ENCODE results near the gene GLIPR2.
"Not testable (repeated sequence)": the region's sequence is repeated elsewhere in the genome, so short reads cannot be mapped to it uniquely, and the experiment has no call there.

Gene GLIPR2

GRCh38 chr9:36128349-36128748 is 8.2 kb upstream of the GLIPR2 start:
- H3K27ac ChIP-seq (ENCODE audit: extremely low read depth, low read depth, low read length), result no peak overlapping the region
- no peaks in the 10 kb centered on the region for H3K36me3 ChIP-seq (ENCODE audit: control insufficient read depth in 2 of 2, insufficient read depth in 1 of 2, low read length in 2 of 2)
- ChIA-PET POLR2A (no interaction called here), CTCF (interaction anchor here (0.6 to 1.0 kb wide), 2 partner anchors 9 to 12 kb away, joined by 3 read pairs; no protein-coding TSS in a partner anchor)
- TF ChIP-seq ZNF621 (tag by site-specific recombination; IDR thresholded peaks at IDR 0.05) (no peak), ZNF654 (tag by site-specific recombination; IDR thresholded peaks at IDR 0.05; ENCODE audit: low read depth) (no peak), ZNF433 (tag by site-specific recombination; IDR thresholded peaks at IDR 0.05; ENCODE audit: low read depth) (no peak), ZNF513 (tag by site-specific recombination; IDR thresholded peaks at IDR 0.05) (no peak)
- TF ChIP-seq, protein P1, sequence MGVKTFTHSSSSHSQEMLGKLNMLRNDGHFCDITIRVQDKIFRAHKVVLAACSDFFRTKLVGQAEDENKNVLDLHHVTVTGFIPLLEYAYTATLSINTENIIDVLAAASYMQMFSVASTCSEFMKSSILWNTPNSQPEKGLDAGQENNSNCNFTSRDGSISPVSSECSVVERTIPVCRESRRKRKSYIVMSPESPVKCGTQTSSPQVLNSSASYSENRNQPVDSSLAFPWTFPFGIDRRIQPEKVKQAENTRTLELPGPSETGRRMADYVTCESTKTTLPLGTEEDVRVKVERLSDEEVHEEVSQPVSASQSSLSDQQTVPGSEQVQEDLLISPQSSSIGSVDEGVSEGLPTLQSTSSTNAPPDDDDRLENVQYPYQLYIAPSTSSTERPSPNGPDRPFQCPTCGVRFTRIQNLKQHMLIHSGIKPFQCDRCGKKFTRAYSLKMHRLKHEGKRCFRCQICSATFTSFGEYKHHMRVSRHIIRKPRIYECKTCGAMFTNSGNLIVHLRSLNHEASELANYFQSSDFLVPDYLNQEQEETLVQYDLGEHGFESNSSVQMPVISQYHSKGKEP (tag by site-specific recombination; IDR thresholded peaks at IDR 0.05), result no peak
- H3K4me1 ChIP-seq (ENCODE audit: control insufficient read depth, insufficient read depth, low read length), result no peaks in the 10 kb centered on the region
- no peaks in the 10 kb centered on the region for H3K9me3 ChIP-seq (ENCODE audit: control insufficient read depth, insufficient read depth, low read depth, low read length)
- no peak overlapping the region for H3K4me3 ChIP-seq (ENCODE audit: low read depth, low read length)

GRCh38 chr9:36129139-36129538 is 7.4 kb upstream of the GLIPR2 start:
- CTCF ChIA-PET, result interaction anchor here (1.0 to 1.6 kb wide), 2 partner anchors 25 to 38 kb away, joined by 5 to 9 read pairs; no protein-coding TSS in a partner anchor
- POLR2A ChIA-PET, result interaction anchor here (0.6 to 1.5 kb wide), 2 partner anchors 61 to 68 kb away, joined by 4 to 7 read pairs; partner anchors contain the start of gene CLTA

DNA sequence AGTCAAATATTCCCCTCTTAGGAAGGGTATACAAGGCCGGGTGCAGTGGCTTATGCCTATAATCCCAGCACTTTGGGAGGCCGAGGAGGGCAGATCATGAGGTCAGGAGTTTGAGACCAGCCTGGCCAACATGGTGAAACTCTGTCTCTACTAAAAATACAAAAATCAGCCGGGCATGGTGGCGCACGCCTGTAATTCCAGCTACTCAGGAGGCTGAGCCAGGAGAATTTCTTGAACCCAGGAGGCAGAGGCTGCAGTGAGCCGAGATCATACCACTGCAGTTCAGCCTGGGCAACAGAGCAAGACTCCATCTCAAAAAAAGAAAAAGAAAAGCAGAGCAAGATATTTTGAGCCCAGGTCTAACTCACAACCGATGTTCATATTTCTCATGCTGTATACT is 4.9 kb upstream of the GLIPR2 start:
- H3K4me3 ChIP-seq (ENCODE audit: low read depth, low read length); H3K9me3 ChIP-seq (ENCODE audit: control insufficient read depth, insufficient read depth, low read depth, low read length); POLR2A ChIA-PET; H3K36me3 ChIP-seq (ENCODE audit: control insufficient read depth in 2 of 2, insufficient read depth in 1 of 2, low read length in 2 of 2); H3K27ac ChIP-seq (ENCODE audit: extremely low read depth, low read depth, low read length); H3K4me1 ChIP-seq (ENCODE audit: control insufficient read depth, insufficient read depth, low read length): not testable (repeated sequence)
- CTCF ChIA-PET, result interaction anchor here (1.0 to 1.3 kb wide), 3 partner anchors 21 to 57 kb away, joined by 3 to 4 read pairs (median 3); no protein-coding TSS in a partner anchor

More at GRCh38 chr9:36129139-36129538, 7.4 kb upstream of the GLIPR2 start:
- no peaks in the 10 kb centered on the region for H3K4me1 ChIP-seq (ENCODE audit: control insufficient read depth, insufficient read depth, low read length)
- TF ChIP-seq ZNF610 (tag by site-specific recombination; IDR thresholded peaks at IDR 0.05; ENCODE audit: borderline replicate concordance) (no peak), SP7 (tag by site-specific recombination; IDR thresholded peaks at IDR 0.05) (no peak), ZNF112 (tag by site-specific recombination; IDR thresholded peaks at IDR 0.05) (no peak), ZSCAN30 (tag by site-specific recombination; IDR thresholded peaks at IDR 0.05) (no peak), ZNF280C (tag by site-specific recombination; IDR thresholded peaks at IDR 0.05) (no peak), ZNF132 (tag by site-specific recombination; IDR thresholded peaks at IDR 0.05; ENCODE audit: borderline replicate concordance) (no peak), ZNF548 (tag by site-specific recombination; IDR thresholded peaks at IDR 0.05) (no peak), HOXA7 (CRISPR knock-in tag; IDR thresholded peaks at IDR 0.05; ENCODE audit: borderline replicate concordance) (no peak), ZNF169 (tag by site-specific recombination; IDR thresholded peaks at IDR 0.05) (no peak), ZNF335 (tag by site-specific recombination; conservative IDR thresholded peaks at IDR 0.05) (no peak), TCF7L2 (IDR thresholded peaks at IDR 0.05; ENCODE audit: borderline replicate concordance, low read depth, low read length) (no peak)
- TF ChIP-seq, protein P2, sequence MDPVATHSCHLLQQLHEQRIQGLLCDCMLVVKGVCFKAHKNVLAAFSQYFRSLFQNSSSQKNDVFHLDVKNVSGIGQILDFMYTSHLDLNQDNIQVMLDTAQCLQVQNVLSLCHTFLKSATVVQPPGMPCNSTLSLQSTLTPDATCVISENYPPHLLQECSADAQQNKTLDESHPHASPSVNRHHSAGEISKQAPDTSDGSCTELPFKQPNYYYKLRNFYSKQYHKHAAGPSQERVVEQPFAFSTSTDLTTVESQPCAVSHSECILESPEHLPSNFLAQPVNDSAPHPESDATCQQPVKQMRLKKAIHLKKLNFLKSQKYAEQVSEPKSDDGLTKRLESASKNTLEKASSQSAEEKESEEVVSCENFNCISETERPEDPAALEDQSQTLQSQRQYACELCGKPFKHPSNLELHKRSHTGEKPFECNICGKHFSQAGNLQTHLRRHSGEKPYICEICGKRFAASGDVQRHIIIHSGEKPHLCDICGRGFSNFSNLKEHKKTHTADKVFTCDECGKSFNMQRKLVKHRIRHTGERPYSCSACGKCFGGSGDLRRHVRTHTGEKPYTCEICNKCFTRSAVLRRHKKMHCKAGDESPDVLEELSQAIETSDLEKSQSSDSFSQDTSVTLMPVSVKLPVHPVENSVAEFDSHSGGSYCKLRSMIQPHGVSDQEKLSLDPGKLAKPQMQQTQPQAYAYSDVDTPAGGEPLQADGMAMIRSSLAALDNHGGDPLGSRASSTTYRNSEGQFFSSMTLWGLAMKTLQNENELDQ (tag by site-specific recombination; IDR thresholded peaks at IDR 0.05; ENCODE audit: low read depth), result no peak
- TF ChIP-seq, protein P3, sequence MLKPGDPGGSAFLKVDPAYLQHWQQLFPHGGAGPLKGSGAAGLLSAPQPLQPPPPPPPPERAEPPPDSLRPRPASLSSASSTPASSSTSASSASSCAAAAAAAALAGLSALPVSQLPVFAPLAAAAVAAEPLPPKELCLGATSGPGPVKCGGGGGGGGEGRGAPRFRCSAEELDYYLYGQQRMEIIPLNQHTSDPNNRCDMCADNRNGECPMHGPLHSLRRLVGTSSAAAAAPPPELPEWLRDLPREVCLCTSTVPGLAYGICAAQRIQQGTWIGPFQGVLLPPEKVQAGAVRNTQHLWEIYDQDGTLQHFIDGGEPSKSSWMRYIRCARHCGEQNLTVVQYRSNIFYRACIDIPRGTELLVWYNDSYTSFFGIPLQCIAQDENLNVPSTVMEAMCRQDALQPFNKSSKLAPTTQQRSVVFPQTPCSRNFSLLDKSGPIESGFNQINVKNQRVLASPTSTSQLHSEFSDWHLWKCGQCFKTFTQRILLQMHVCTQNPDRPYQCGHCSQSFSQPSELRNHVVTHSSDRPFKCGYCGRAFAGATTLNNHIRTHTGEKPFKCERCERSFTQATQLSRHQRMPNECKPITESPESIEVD (tag by site-specific recombination; IDR thresholded peaks at IDR 0.05), result no peak
- H3K36me3 ChIP-seq (ENCODE audit: control insufficient read depth in 2 of 2, insufficient read depth in 1 of 2, low read length in 2 of 2), result no peaks in the 10 kb centered on the region
- H3K4me3 ChIP-seq (ENCODE audit: low read depth, low read length), result no peak overlapping the region
- H3K27ac ChIP-seq (ENCODE audit: extremely low read depth, low read depth, low read length), result no peak overlapping the region
- no peaks in the 10 kb centered on the region for H3K9me3 ChIP-seq (ENCODE audit: control insufficient read depth, insufficient read depth, low read depth, low read length)

All from HEK293 (cell line).